ENCODE results near the gene HMGCLL1. TPM values are rescaled to one million over a fixed set of nuclear protein-coding genes. Genes with fewer than 3 reads are reported as not detected.

The HMGCLL1 gene
- total and polyA plus RNA-seq, 2 donors from 2014 or later = 0.94 to 2.0 TPM

- Histone ChIP-seq H3K27ac (ENCODE audit: low read depth in 2 of 2, low read length in 2 of 2) (no peak overlapping the region), H3K9ac (ENCODE audit: low read length in 3 of 3) (no peak overlapping the region), H3K9me3 (ENCODE audit: control insufficient read depth in 2 of 3, insufficient read depth in 1 of 3, low read length in 3 of 3) (peaks cover 0 to 2% (median 0%) of the 10 kb centered on the region in 3 donors), H3K27me3 (ENCODE audit: control insufficient read depth, insufficient read depth, low read length) (no peaks in the 10 kb centered on the region), H3K4me3 (ENCODE audit: low read length in 3 of 3) (no peak overlapping the region), H3K36me3 (ENCODE audit: control insufficient read depth in 2 of 3, insufficient read depth in 3 of 3, low read length in 3 of 3) (no peaks in the 10 kb centered on the region), H3K4me1 (ENCODE audit: control insufficient read depth in 2 of 3, insufficient read depth in 2 of 3, low read depth in 1 of 3, low read length in 3 of 3) (no peaks in the 10 kb centered on the region)
- DNase-seq = no peak
- FAIRE-seq = no peak
- TF ChIP-seq, protein P1, sequence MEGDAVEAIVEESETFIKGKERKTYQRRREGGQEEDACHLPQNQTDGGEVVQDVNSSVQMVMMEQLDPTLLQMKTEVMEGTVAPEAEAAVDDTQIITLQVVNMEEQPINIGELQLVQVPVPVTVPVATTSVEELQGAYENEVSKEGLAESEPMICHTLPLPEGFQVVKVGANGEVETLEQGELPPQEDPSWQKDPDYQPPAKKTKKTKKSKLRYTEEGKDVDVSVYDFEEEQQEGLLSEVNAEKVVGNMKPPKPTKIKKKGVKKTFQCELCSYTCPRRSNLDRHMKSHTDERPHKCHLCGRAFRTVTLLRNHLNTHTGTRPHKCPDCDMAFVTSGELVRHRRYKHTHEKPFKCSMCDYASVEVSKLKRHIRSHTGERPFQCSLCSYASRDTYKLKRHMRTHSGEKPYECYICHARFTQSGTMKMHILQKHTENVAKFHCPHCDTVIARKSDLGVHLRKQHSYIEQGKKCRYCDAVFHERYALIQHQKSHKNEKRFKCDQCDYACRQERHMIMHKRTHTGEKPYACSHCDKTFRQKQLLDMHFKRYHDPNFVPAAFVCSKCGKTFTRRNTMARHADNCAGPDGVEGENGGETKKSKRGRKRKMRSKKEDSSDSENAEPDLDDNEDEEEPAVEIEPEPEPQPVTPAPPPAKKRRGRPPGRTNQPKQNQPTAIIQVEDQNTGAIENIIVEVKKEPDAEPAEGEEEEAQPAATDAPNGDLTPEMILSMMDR (IDR thresholded peaks at IDR 0.05; ENCODE audit: borderline replicate concordance, extremely low read depth, insufficient read depth) = no peak
- intact Hi-C loops (cut with DNase I) = no loop called here
These were observed 9.4 kb downstream of the HMGCLL1 start for GRCh38 chr6:55569638-55570037.

GRCh38 chr6:55568808-55569439, 10.1 kb downstream of the HMGCLL1 start:
- peak in 2 of 5 donors; percentile 48 to 83 for DNase-seq
- H3K9ac ChIP-seq (ENCODE audit: low read length in 3 of 3) = no peak overlapping the region

DNA sequence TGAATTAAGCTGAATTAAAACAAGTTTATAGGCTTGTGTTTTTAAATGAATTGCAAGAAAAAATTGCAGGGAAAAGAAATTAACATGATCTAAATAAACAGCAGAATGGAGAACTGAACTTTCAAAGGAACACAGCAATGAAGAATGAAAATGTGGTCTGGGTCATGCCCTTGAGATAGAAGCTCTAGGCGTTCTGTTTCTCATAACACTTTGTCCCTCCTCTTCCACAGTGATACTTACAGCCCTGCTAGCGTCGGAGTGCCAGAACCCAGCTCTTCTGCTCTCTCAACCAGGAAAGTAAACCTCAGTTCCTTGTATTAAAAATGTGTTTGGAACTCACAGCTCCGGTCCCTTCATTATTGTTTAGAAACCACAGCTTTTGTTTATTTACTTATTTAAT, 11.4 kb downstream of the HMGCLL1 start:
- no peak for DNase-seq
- no peaks in the 10 kb centered on the region for H3K9me3 ChIP-seq (ENCODE audit: control insufficient read depth in 2 of 3, insufficient read depth in 1 of 3, low read length in 3 of 3)

More at GRCh38 chr6:55568808-55569439, 10.1 kb downstream of the HMGCLL1 start:
- Histone ChIP-seq H3K27ac (ENCODE audit: low read depth in 2 of 2, low read length in 2 of 2) (no peak overlapping the region), H3K9me3 (ENCODE audit: control insufficient read depth in 2 of 3, insufficient read depth in 1 of 3, low read length in 3 of 3) (peaks cover 0 to 2% (median 0%) of the 10 kb centered on the region in 3 donors), H3K4me3 (ENCODE audit: low read length in 3 of 3) (no peak overlapping the region), H3K4me1 (ENCODE audit: control insufficient read depth in 2 of 3, insufficient read depth in 2 of 3, low read depth in 1 of 3, low read length in 3 of 3) (no peaks in the 10 kb centered on the region), H3K36me3 (ENCODE audit: control insufficient read depth in 2 of 3, insufficient read depth in 3 of 3, low read length in 3 of 3) (no peaks in the 10 kb centered on the region), H3K27me3 (ENCODE audit: control insufficient read depth, insufficient read depth, low read length) (no peaks in the 10 kb centered on the region)
- no peak for FAIRE-seq
- TF ChIP-seq, protein P1 (IDR thresholded peaks at IDR 0.05; ENCODE audit: borderline replicate concordance, extremely low read depth, insufficient read depth) = no peak
- intact Hi-C loops (cut with DNase I) = no loop called here

More for the DNA sequence above, 11.4 kb downstream of the HMGCLL1 start:
- Histone ChIP-seq H3K27me3 (ENCODE audit: control insufficient read depth, insufficient read depth, low read length) (no peaks in the 10 kb centered on the region), H3K9ac (ENCODE audit: low read length in 3 of 3) (no peak overlapping the region), H3K27ac (ENCODE audit: low read depth in 2 of 2, low read length in 2 of 2) (no peak overlapping the region), H3K36me3 (ENCODE audit: control insufficient read depth in 2 of 3, insufficient read depth in 3 of 3, low read length in 3 of 3) (no peaks in the 10 kb centered on the region), H3K4me1 (ENCODE audit: control insufficient read depth in 2 of 3, insufficient read depth in 2 of 3, low read depth in 1 of 3, low read length in 3 of 3) (no peaks in the 10 kb centered on the region), H3K4me3 (ENCODE audit: low read length in 3 of 3) (no peak overlapping the region)
- no peak for FAIRE-seq
- TF ChIP-seq, protein P1 (IDR thresholded peaks at IDR 0.05; ENCODE audit: borderline replicate concordance, extremely low read depth, insufficient read depth) = no peak
- intact Hi-C loops (cut with DNase I) = no loop called here

Data from kidney (tissue), 14 donors.